GM23248 (cell line): ENCODE measurements around the gene SPACDR. TPM values are rescaled to one million over a fixed set of nuclear protein-coding genes. Genes with fewer than 3 reads are reported as not detected.

Source experiments
- DNase-seq: peaks from one replicate; pipeline ENCODE4 v3.0.0-alpha.2; 2015
- H2AFZ ChIP-seq: fragments of 200-600 bp; sonication (generic); 2 replicates; pipeline ENCODE4 v1.6.1; 2016; ENCODE audit warnings: antibody characterized with exemption
- H3F3A ChIP-seq: fragments of 200-600 bp; sonication (generic); 2 replicates; pipeline ENCODE4 v1.6.1; 2016; ENCODE audit warnings: mild to moderate bottlenecking, antibody characterized with exemption, mixed run types; ENCODE audit not compliant: insufficient read depth
- H3K27ac ChIP-seq: fragments of 200-600 bp; sonication (generic); 2 replicates; pipeline ENCODE4 v1.5.1; 2016; ENCODE audit warnings: mild to moderate bottlenecking
- H3K27me3 ChIP-seq: fragments of 200-600 bp; sonication (generic); replicated peaks from 2 replicates; pipeline ENCODE4 v1.6.1; 2016; ENCODE audit warnings: mild to moderate bottlenecking; ENCODE audit not compliant: insufficient read depth
- H3K36me3 ChIP-seq: fragments of 200-600 bp; sonication (generic); 2 replicates; pipeline ENCODE4 v1.6.1; 2016; ENCODE audit warnings: low read depth, mild to moderate bottlenecking
- H3K4me1 ChIP-seq: fragments of 200-600 bp; sonication (generic); 2 replicates; pipeline ENCODE4 v1.6.1; 2016; ENCODE audit warnings: mild to moderate bottlenecking; ENCODE audit not compliant: insufficient read depth
- H3K4me2 ChIP-seq: fragments of 200-600 bp; sonication (generic); one replicate; pipeline ENCODE4 v1.6.1; 2016; ENCODE audit warnings: mild to moderate bottlenecking; ENCODE audit not compliant: unreplicated experiment
- H3K4me3 ChIP-seq: fragments of 200-600 bp; sonication (generic); 2 replicates; pipeline ENCODE4 v1.5.1; 2016; ENCODE audit warnings: mild to moderate bottlenecking
- H3K79me2 ChIP-seq: fragments of 200-600 bp; sonication (generic); 2 replicates; pipeline ENCODE4 v1.6.1; 2016; ENCODE audit warnings: mild to moderate bottlenecking; ENCODE audit not compliant: insufficient read depth
- H3K9ac ChIP-seq: fragments of 200-600 bp; sonication (generic); 2 replicates; pipeline ENCODE4 v1.6.1; 2016; ENCODE audit warnings: mild to moderate bottlenecking
- H3K9me2 ChIP-seq: fragments of 200-600 bp; sonication (generic); 2 replicates; pipeline ENCODE4 v1.6.1; 2016; ENCODE audit warnings: mixed run types, mild to moderate bottlenecking, moderate library complexity; ENCODE audit not compliant: insufficient read depth
- H3K9me3 ChIP-seq: fragments of 200-600 bp; sonication (generic); one replicate; pipeline ENCODE4 v1.6.1; 2017; ENCODE audit warnings: low read depth
- H4K20me1 ChIP-seq: fragments of 200-600 bp; sonication (generic); 2 replicates; pipeline ENCODE4 v1.6.0; 2016; ENCODE audit not compliant: insufficient read depth
- EZH2 ChIP-seq: fragments of 200-600 bp; sonication (generic); IDR thresholded peaks from 2 replicates; pipeline ENCODE4 v1.6.1; 2018; ENCODE audit warnings: antibody characterized with exemption, mild to moderate bottlenecking; ENCODE audit not compliant: insufficient read depth, poor library complexity, severe bottlenecking
- EZH2phosphoT487 ChIP-seq: fragments of 200-600 bp; sonication (generic); IDR thresholded peaks from 2 replicates; pipeline ENCODE4 v1.6.1; 2018; ENCODE audit warnings: antibody characterized with exemption, moderate library complexity, mild to moderate bottlenecking, low read depth; ENCODE audit not compliant: insufficient read depth
- whole genome bisulfite sequencing, 2 experiments: methylation state at CpG; one replicate each; pipeline ENCODE4 v1.1.6; 2015 to 2017; ENCODE audit warnings: low lambda C conversion rate in 2 of 2, low coverage in 1 of 2; ENCODE audit errors: missing lambda C conversion rate in 2 of 2; 5-methylcytosine and 5-hydroxymethylcytosine counted together
- in situ Hi-C: fragments of 300-500 bp; cut with MboI; formaldehyde crosslinking; loops from 2 replicates; pipeline ENCODE4 v1.15.0; 2020
- polyA plus RNA-seq: library from polyadenylated mRNA; unstranded; fragments of >200 nt; fragmentation: Nextera tagmentation; extraction: Ambion mirVana; gene quantifications from 2 replicates; pipeline ENCODE4 v1.2.1, GENCODE V29; 2016
- total RNA-seq: library from RNA; depleted of rRNA; stranded (reverse); fragments of >200 nt; shearing (Covaris generic); gene quantifications from 2 replicates; pipeline ENCODE4 v1.2.3, GENCODE V29; 2014

The SPACDR gene
- total and polyA plus RNA-seq, 2 experiments from 2014 or later = 0.50 TPM; not detected in 1

GRCh38 chr7:100415448-100415847 lies 48.6 kb downstream of the SPACDR start:
- Histone ChIP-seq H3K9me2 (no peaks in the 10 kb centered on the region), H2AFZ (no peak overlapping the region), H3F3A (no peaks in the 10 kb centered on the region), H3K27me3 (no peaks in the 10 kb centered on the region; the same call in 1 of the 2 replicates), H3K4me3 (no peak overlapping the region), H3K36me3 (no peaks in the 10 kb centered on the region), H3K79me2 (no peaks in the 10 kb centered on the region), H3K27ac (no peak overlapping the region), H3K9ac (no peak overlapping the region), H3K4me2 (no peak overlapping the region), H3K9me3 (no peaks in the 10 kb centered on the region), H3K4me1 (no peaks in the 10 kb centered on the region), H4K20me1 (no peaks in the 10 kb centered on the region)
- 96 to 97% methylated on average over 5 of the region's 5 CpGs for WGBS, 2 experiments
- DNase-seq = no peak
- in situ Hi-C loops = no loop called here
- TF ChIP-seq EZH2 (no peak), EZH2phosphoT487 (no peak)

- 55 to 68% methylated on average over 1 of the region's 1 CpG for WGBS, 2 experiments
- Histone ChIP-seq H3F3A (no peaks in the 10 kb centered on the region), H3K79me2 (no peaks in the 10 kb centered on the region), H3K9ac (no peak overlapping the region), H3K27ac (no peak overlapping the region), H3K4me3 (no peak overlapping the region), H3K4me2 (no peak overlapping the region), H3K36me3 (no peaks in the 10 kb centered on the region), H3K9me2 (no peaks in the 10 kb centered on the region), H2AFZ (no peak overlapping the region), H3K27me3 (no peaks in the 10 kb centered on the region; the same call in 1 of the 2 replicates), H3K9me3 (no peaks in the 10 kb centered on the region), H4K20me1 (no peaks in the 10 kb centered on the region), H3K4me1 (no peaks in the 10 kb centered on the region)
- in situ Hi-C loops = no loop called here
- TF ChIP-seq EZH2 = no peak
- no peak for TF ChIP-seq EZH2phosphoT487
- DNase-seq = no peak
Observed at GRCh38 chr7:100413889-100414288, 50.2 kb downstream of the SPACDR start.

GRCh38 chr7:100413346-100413745 lies 50.7 kb downstream of the SPACDR start:
- no peaks in the 10 kb centered on the region for H3K4me1 ChIP-seq
- no peak overlapping the region for H3K27ac ChIP-seq
- H4K20me1 ChIP-seq = no peaks in the 10 kb centered on the region
- no peak overlapping the region for H3K4me2 ChIP-seq
- DNase-seq = no peak
- TF ChIP-seq EZH2phosphoT487 = no peak
- no peak for TF ChIP-seq EZH2
- H2AFZ ChIP-seq = no peak overlapping the region
- H3K9ac ChIP-seq = no peak overlapping the region
- H3K27me3 ChIP-seq = no peaks in the 10 kb centered on the region; the same call in 1 of the 2 replicates
- no peaks in the 10 kb centered on the region for H3K9me3 ChIP-seq
- no peaks in the 10 kb centered on the region for H3K9me2 ChIP-seq
- no peaks in the 10 kb centered on the region for H3F3A ChIP-seq
- H3K36me3 ChIP-seq = no peaks in the 10 kb centered on the region
- no peak overlapping the region for H3K4me3 ChIP-seq
- in situ Hi-C loops = no loop called here
- H3K79me2 ChIP-seq = no peaks in the 10 kb centered on the region

GRCh38 chr7:100411101-100411500 lies 53.0 kb downstream of the SPACDR start:
- no peak overlapping the region for H3K4me3 ChIP-seq
- peaks cover 7% of the 10 kb centered on the region for H3K4me1 ChIP-seq
- no peaks in the 10 kb centered on the region; the same call in 1 of the 2 replicates for H3K27me3 ChIP-seq
- H3K4me2 ChIP-seq = no peak overlapping the region
- DNase-seq = no peak
- no peaks in the 10 kb centered on the region for H3K9me3 ChIP-seq
- in situ Hi-C loops = no loop called here
- H3F3A ChIP-seq = 0 out of 2 replicates have a peak, but pooled peaks cover 8% of the 10 kb centered on the region
- no peaks in the 10 kb centered on the region for H3K9me2 ChIP-seq
- no peak overlapping the region for H3K9ac ChIP-seq
- no peak for TF ChIP-seq EZH2
- no peak for TF ChIP-seq EZH2phosphoT487
- no peak overlapping the region for H3K27ac ChIP-seq
- H4K20me1 ChIP-seq = no peaks in the 10 kb centered on the region
- 88 to 89% methylated on average over 6 of the region's 6 CpGs for WGBS, 2 experiments
- H2AFZ ChIP-seq = no peak overlapping the region
- H3K79me2 ChIP-seq = no peaks in the 10 kb centered on the region
- H3K36me3 ChIP-seq = no peaks in the 10 kb centered on the region
